ENCODE data around the gene MAN2B2.

DNA sequence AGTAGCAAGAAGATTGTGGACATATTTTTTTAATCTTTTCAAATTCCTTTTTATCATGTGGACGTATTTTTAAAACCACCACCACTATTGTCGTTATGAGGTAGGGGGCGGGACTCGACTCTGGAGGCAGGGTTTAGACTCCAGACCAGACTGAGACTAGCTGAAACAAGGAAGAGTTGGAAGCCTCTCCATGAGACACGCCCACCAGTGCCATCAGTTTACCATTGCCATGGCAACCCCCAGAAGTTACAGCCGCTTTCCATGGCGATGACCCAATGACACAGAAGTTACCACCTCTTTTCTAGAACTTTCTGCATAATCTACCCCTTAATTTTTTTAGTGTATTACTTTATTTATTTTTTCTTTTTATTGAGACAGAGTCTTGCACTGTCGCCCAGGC lies 74.2 kb downstream of the MAN2B2 start:
- no peak for TF ChIP-seq CTCF (IDR thresholded peaks at IDR 0.05)
- no peak for TF ChIP-seq POLR2A (IDR thresholded peaks at IDR 0.05)
